NCI-H345 treated with DMSO at 0.1 percent for 48 hours (cell line): ENCODE measurements around the gene TSPAN11.

Experiments used
- DNase-seq: peaks from one replicate; lab custom pipeline; 2025; ENCODE audit not compliant: unreplicated experiment; lab: John Stamatoyannopoulos, UW

TSPAN11 gene

DNA sequence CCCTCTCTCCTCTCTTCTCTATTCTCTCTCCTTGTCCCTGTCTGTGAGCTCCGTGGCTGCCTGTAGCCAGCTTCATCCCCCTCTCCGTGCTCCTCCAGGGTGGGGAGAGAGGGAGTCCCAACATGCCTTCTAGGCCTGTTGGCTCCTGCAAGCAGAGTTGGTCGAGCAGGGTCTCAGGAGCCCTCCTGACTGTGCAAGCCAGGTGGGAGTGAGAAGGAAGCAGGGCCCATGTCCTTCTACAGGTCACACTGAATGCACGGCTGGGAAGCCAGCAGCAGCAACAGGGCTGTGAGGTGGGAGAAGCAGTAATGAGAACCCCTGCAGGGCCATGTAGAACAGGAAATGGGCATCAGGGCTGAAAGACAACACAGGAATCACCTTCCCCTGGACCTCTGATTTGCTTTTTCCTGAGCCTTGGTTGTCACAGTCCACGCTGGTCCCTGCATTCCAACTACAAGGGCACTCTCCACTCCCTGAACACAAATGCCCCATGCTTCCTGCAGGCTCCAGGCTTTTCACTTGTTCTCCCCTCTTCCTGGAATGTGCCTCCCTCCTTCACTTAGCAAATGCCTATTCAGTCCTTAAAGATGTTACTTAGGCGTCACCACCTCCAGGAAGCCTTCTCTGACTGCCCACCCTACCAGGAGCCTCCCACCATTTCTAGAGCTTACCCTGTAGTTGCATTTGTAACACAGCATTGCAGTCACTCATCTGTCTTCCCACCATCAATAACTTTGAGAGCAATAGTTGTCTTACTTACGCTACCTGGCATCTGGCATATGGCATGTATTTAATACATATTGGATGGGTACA, 51.2 kb downstream of the TSPAN11 start:
- no peak for DNase-seq

DNA sequence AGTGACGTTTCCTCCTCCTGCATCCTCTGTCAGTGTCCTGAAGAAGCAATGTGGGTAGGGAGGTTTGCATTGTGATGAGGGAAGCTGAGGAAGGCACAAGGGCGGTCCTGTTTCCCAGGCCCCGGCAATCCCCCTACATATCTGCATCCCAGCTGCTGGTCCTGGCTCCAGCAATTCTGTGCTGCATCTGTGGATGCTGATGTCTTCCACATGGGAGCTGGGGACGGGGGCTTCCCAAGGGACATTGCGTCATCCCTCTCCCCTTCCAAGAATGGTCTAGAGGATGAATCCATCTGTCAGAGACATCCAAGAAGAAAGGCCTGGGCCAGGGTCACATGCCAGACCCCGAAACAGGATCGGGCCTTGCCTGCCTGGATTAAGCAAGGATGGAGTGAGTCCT, 52.1 kb downstream of the TSPAN11 start:
- no peak for DNase-seq

DNA sequence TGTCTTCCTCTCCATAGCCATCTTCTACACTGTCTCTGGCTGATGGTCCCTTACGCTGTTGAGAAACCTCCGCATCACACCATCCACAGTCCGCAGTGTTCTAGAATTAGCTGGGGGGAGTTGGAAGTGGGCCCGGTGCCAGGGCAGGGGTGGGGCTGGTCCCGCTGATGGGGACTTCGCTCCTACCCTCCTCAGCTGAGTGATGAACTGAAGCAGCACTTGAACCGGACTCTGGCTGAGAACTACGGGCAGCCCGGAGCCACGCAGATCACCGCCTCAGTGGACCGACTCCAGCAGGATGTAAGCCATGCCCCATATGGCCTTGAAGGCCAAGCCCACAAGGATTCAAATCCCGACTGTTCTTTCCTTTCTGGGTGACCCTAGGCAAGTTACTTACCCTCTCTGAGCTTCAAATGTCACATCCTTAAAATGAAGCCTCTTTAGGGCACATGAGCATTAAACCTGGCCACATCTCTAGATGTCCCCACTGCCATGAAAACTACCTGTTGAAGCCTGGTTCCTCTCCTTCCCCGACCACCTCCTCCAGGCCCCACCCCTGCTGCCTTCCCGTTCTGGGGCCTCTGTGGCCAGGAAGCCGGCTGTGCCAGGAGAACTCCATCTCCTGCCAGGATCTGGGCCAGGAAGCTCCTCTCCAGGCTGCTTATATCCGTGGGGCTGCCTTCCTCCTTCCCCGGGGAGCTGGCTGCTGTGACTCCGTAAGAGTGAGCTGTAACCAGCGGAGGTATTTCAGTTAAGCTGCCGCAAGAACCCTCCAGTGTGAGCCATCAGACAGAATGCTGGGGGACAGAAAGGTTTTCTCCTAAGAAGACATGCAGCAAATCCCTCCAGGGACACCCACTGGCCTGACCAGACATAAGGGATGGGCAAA, 53.1 kb downstream of the TSPAN11 start:
- no peak for DNase-seq

DNA sequence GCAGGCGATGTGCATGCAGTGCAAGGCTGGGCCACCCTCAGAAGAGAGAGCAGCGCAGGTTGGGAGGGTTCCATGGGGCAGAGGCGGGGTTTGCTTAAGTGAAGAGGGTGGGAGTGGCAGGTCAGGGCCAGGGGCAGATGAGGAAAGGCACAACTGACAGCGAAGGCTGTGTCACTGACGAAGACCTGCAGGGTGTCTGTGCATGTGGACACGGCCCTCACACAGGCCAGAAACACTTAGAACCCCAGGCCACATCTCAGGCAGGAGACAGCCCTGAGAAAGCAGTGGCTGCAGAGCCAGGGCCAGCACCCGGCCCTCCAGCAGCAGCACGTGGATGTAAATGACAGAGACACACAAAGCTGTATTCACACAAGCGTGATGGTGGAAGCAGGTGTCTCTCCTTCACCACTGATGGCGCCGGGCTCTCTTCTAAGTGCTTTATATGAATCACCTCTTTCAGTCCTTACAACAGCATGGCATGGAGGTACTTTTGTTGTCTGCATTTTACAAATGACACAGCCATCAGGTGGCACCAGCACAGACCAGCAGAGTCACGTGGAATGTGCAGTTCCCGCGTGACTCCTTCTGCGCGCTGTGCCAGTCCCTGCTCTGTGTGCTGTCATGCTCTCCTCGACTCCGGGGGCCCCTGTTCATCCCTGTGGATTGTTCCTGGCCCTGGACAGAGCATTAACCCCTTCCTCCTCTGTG, 54.6 kb downstream of the TSPAN11 start:
- DNase-seq, result peak; percentile 80

DNA sequence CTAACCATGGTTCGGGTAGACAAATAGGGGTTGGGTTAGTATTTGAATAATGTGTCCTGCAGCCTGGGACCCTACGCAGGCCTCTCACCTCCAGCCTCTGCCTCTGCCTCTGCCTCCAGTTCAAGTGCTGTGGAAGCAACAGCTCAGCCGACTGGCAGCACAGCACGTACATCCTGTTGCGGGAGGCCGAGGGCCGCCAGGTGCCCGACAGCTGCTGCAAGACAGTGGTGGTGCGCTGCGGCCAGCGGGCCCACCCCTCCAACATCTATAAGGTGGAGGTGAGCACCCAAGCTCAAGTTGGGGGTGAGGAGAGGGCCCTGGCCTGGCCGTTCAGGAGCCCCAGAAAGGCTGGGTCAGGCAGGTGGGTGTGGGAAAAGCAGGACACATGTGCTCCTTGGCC, 55.9 kb downstream of the TSPAN11 start:
- DNase-seq, result no peak

DNA sequence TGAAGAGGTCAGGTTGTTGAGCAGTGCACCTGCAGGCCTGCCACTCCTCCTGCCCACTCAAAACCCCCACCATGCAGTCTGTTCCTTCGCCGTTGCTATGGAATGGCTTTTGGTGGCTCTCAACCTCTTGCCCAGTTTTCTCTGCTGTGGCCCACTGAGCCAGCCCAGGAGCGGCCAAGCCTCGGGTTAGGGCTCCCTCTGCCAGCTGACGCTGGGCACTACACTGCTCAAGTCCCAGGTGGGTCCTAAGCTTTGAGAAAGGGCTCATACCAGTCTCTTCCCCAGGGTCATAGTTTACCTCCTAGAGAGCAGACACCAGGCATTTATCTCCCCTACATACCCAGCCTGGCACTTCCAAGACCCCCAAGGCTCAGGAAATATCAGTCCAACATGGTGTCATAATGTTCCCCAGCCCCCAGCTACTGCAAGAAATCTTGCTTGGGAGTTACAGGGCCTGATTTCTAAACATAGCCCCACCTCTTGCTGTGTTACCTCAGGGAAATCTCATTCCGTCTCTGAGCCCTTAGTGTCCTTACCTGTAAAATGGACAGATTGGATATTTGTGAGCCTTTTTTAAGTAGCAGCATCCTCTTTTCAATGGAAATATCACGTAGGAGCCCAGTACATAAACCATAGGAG, 59.4 kb downstream of the TSPAN11 start:
- DNase-seq, result peak; percentile 54

DNA sequence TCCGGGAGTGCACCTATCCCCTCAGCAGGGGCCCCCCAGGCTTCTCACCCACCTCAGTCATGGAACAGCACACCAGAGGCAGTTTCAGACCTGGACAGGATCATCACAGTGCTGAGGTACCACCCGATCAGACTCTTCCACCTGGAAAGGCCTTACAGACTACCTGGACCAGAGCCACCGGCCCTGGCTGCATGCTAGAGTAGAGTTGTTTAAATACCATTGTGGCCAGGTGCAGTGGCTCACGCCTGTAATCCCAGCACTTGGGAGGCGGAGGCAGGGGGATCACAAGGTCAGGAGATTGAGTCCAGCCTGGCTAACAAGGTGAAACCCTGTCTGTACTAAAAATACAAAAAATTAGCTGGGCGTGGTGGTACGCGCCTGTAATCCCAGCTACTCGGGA, 61.5 kb downstream of the TSPAN11 start:
- DNase-seq, result no peak

DNA sequence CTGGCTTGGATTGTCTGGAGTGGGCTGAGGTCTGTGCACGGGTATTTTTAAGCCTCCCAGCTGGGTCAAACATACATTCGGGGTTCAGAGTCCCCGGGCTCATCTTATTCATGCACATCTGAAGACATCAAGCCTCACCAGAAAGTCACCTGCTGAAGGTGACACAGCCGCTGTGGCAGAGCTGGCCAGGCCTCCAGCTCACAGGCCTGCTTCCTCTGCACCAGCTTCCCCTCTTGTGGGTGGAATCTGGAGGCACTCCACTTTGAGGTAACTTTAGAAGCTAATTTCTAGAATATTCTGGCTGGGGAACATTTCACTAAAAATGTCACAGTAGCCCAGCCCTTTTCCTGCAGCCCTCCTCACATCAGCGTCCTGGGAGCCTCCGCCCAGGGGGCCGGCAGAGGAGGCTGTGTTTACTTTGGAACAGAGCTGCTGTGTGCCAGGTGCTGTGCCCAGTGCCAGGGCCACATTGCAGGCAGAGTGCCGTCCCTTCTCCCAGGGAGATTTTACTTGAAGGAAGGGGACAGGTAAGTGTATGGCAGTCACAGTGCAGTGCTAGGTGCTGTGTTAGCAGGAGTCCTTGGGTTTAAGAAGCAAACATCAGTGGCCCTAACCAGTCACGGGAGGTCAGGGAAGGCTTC, 62.2 kb downstream of the TSPAN11 start:
- DNase-seq, result peak; percentile 33

DNA sequence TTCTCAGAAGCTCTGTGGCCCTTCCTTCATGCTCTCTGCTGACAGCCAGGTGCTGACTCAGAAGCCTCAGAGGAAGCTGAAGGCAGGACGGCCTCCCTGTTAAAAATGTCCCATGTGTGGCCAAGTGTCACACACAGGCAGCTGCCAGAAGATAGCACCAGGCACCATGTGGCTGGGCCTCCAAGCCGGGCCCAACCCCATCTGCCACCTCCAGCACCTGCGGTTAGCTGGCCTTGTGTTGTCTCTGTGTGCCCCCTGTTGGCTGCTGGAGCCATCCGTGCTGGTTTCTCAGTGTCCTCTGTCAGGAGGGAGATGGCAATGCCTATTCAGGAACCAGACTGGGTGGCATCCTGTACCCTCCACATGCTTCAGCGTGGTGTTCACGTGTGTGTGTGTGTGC, 63.2 kb downstream of the TSPAN11 start:
- DNase-seq, result peak; percentile 27

DNA sequence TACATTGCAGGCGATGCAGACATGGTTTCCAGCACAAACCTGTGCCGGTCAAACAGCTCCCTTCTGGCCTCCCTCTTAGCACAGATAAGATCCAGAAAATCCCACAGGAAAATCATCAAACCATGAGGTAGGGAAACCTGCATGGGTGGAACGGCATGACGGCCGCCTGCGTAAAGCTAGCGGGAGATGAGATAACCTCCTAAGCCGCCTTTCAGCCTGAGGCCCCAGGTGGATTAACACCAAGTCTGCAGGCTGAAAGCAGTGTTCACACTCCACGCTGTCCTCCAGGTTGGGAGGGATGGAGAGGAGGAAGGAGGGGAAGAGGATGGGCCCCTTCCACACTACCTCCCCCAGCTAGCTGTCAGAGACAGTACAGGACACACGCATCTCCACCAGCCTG, 63.8 kb downstream of the TSPAN11 start:
- no peak for DNase-seq

DNA sequence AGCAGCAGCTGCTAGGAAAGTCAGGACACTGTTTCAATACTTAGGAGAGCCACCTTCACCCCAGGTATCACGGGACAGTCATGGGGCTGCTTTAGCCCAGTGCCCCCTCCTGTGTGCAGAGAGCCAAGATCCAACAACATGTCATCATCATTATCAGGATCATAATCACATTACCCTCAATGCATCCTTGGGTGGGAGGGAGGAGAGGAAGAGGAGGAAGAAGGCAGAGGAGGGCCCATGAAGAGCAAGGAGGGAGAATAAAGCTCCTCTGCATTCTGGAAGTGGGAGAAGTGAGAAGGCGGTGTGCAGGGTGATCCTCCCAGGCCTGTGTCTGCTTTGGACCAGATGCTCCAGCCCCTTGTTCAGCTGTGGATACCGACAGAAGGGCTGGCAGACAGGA, 64.2 kb downstream of the TSPAN11 start:
- DNase-seq, result no peak

DNA sequence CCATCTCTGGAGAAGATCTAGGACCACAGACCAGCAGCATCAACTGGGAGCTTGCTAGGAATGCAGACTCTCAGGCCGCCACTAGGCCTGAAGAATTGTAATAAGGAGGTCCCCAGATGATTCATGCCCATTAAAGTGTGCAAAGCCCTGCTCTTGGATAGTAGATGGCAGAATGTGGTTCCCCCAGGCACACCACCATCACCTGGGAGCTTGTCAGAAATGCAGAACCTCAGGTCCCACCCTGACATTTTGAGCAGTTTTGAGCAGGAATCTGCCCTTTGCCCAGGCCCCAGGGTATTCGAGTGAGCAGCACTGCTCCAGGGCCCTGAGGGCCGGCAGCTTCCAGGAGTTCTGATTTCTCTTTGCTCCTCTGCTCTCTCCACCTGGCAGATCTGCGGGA, 64.9 kb downstream of the TSPAN11 start:
- DNase-seq, result no peak

DNA sequence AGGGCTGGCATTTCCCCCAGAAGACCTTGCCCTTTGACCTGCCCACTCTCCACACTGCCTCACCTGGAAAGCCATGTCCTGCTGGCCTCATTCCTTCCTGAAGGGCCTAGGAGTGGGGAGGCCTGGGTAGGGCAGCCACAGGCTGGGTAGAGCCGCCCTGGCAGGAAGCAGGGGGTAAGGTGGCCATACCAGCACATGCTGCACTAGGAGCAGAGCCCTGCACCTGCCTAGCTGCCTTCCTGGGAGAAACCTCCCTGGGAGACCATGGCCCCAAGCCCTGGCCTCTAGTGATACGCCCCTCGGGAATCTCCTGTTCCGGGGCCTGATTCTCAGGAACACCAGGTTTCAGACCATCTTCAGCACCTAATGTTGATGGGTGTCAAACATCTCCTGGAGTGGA, 65.8 kb downstream of the TSPAN11 start:
- no peak for DNase-seq

DNA sequence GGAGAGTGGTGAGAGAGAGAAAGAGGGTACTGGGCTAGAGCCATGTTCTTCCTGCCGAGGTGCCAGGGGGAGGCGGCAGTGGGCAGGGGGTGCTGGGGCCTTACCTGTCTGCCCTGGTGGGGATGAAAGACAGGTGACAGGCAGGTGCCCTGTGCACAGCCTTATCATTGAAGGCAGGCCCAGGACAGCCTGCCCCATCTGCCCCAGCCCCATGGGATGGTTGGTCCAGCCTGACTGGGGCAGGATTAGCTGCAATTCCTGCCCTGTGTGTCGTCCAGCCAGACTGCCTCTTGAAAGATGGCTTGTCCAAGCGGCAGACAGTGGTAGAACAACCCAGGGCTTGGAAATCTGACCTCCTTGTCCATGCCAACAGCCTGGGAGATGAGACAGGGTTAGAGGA, 67.2 kb downstream of the TSPAN11 start:
- no peak for DNase-seq

DNA sequence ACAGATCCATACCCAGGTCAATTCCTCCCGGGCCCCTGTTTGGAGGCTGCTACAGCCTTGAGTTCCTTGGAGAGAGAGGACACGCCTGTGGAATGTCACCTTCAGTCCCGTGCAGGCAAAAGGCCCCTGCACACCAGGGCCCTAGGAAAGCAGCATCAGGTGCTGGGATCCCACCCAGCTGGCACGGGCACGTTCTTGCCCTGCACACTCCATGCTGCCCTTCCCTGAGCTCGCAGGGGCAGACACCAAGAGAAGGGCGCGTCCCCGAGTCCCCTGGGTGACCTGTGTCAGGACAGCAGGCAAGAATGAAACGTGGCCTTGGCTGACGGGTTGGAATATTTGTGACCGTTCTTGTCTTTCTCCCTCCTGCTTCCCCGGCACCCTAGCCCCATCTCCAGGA, 67.7 kb downstream of the TSPAN11 start:
- no peak for DNase-seq

DNA sequence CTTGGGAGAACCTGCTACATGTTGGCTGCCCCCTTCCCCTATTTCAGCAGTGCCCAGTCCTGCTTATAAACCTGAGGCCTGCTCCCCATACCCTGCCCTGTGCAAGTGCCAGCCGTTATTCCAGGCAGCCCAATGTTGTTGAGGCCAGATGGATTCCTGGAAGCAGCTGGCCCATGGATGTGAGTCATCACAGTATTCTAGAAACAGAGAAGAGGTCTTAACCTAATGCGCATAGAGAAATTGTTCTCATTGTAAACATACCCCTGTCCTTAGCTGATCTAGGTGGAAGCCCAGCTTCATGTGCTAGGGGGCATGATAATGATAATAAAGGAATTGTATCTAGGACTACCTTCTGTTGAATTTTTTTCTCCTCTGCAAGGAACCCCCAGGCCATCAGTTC, 69.7 kb downstream of the TSPAN11 start:
- no peak for DNase-seq

DNA sequence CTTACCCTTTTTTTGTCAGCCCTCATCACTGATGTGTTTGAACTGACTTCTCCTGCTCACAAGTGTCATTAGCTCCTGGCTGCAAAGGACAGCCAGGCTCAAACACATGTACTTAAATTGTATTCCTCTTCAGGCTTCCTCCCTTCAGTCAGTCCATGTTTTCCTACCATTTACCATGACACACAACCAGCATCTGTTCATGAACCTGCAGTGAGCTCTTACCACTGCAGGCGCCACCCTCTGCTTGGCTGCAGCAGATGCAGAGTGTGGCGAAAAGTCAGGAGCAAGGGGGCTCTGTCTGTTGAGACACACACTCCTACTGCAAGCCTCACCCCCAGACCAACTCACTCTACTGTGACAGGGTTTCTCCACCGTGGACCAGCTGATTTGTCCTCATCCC, 70.2 kb downstream of the TSPAN11 start:
- no peak for DNase-seq

DNA sequence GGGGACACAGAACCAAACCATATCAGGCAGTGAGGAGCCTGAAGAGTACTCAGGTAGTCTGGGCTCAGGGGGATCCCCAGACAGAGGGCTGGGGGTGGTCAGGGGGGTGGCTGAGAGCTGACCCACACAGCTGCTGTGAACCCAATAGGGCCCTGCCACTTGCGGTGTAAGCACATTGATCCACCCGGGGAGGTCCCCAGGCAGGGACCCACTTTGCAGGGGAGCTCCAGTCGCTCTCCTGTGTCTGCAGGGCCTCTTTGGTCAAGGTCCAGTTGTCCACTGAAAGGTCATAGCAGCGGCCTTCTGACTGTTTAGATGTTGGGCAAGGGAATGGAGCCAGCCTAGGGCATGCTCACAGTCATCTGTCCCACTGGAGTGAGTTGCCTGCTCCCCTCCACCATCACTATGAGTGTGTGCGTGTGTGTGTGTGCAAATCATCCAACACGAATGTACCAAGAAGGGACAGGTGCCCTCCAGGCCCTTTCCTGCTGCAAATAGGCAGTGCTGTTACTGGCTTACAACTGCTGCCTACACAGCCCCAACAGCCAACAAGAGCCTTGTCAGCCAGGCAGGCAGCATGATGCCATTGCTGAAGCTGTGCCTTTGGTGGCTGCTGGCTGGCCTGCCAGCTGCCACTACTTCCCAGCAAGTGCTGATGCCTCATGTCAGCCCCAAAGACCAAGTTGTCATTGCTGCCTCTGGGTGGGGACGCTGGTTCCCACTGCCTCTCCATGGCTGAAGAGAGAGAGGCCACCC, 71.3 kb downstream of the TSPAN11 start:
- DNase-seq, result no peak

DNA sequence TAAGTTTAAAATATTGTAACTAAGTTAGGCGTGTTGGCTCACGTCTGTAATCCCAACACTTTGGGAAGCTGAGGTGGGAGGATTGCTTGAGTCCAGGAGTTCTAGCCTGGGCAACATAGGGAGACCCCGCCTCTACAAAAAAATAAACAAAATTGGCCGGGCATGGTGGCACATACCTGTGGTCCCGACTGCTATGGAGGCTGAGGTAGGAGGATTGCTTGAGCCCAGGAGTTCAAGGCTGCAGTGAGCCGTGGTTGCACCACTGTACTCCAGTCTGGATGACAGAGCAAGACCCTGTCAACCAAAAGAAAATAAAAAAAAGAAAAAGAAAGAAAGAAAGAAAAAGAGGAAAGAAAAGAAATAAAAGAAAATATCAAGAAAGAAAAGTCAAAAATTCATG, 72.5 kb downstream of the TSPAN11 start:
- DNase-seq, result no peak

DNA sequence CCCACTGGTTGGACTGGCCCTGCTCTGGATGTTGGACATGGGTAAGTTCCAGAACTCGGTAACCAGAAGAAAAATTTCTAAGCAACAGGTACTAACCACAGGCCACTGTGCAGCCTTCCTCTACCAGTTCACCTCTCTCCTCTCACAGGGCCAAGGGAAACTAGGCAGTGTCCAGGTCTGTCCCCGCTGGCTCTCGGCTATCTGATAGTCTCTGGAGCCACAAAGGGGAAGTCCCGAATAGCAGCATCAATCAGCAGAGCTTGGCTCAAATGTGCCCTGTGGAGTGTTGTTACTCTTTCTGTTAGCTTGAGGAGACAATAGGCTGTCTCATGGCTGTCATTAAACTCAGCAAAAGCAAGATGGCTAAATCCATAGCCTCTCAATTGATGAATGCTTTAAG, 73.2 kb downstream of the TSPAN11 start:
- DNase-seq, result no peak
